Measurements from ENCODE around the gene CPAMD8.

GRCh38 chr19:17006579-17006978 is 20.0 kb downstream of the CPAMD8 start:
- TF ChIP-seq EP300 (IDR thresholded peaks at IDR 0.05), result no peak
- TF ChIP-seq, protein P1, sequence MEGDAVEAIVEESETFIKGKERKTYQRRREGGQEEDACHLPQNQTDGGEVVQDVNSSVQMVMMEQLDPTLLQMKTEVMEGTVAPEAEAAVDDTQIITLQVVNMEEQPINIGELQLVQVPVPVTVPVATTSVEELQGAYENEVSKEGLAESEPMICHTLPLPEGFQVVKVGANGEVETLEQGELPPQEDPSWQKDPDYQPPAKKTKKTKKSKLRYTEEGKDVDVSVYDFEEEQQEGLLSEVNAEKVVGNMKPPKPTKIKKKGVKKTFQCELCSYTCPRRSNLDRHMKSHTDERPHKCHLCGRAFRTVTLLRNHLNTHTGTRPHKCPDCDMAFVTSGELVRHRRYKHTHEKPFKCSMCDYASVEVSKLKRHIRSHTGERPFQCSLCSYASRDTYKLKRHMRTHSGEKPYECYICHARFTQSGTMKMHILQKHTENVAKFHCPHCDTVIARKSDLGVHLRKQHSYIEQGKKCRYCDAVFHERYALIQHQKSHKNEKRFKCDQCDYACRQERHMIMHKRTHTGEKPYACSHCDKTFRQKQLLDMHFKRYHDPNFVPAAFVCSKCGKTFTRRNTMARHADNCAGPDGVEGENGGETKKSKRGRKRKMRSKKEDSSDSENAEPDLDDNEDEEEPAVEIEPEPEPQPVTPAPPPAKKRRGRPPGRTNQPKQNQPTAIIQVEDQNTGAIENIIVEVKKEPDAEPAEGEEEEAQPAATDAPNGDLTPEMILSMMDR (IDR thresholded peaks at IDR 0.05), result no peak

Data from ovary (tissue), 3 donors.